ENCODE measurements around the gene CDC42EP1.

- TF ChIP-seq CTCF (IDR thresholded peaks at IDR 0.05), result no peak
- no peak for TF ChIP-seq EZH2 (IDR thresholded peaks at IDR 0.05; ENCODE audit: borderline replicate concordance, insufficient read depth, low read depth, low read length, poor library complexity, severe bottlenecking)
These were observed 3.6 kb upstream of the CDC42EP1 start for GRCh38 chr22:37556710-37557109.
